GM20000 (cell line): ENCODE results near the gene TSPO.

ENCODE experiments used
- DNase-seq: peaks from one replicate; pipeline ENCODE4 v3.0.0; 2012; ENCODE audit warnings: low spot score
- TF ChIP-seq, protein P1 (sequence below): IDR thresholded peaks from 2 replicates; pipeline ENCODE4 v1.5.1; 2012; ENCODE audit warnings: mild to moderate bottlenecking, control low read depth; ENCODE audit errors: extremely low read depth, missing control alignments

The TSPO gene

DNA sequence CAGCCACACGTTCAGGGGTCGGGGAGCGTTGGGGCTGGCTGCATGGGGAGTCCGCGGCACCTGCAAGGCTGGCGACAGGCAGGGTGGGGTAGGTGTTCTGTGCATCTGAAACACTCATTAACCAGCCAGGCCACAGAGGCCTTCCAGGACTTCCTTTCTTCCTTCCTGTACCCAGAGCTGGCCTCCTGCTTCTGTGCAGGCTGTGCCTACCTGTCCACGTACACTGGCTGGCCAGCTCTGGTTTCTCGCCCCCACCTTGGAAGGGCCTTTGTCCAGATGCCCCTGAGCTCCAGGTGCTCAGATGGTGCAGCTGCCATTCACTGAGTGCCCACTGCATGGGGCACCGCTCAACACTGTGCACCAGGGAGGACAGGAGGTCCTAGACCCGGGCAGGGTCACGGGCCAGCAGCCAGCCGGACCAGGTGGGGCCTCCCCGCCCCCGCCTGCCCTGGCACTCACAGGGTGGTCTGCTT, 19.7 kb downstream of the TSPO start:
- TF ChIP-seq, protein P1, sequence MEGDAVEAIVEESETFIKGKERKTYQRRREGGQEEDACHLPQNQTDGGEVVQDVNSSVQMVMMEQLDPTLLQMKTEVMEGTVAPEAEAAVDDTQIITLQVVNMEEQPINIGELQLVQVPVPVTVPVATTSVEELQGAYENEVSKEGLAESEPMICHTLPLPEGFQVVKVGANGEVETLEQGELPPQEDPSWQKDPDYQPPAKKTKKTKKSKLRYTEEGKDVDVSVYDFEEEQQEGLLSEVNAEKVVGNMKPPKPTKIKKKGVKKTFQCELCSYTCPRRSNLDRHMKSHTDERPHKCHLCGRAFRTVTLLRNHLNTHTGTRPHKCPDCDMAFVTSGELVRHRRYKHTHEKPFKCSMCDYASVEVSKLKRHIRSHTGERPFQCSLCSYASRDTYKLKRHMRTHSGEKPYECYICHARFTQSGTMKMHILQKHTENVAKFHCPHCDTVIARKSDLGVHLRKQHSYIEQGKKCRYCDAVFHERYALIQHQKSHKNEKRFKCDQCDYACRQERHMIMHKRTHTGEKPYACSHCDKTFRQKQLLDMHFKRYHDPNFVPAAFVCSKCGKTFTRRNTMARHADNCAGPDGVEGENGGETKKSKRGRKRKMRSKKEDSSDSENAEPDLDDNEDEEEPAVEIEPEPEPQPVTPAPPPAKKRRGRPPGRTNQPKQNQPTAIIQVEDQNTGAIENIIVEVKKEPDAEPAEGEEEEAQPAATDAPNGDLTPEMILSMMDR = no peak
- DNase-seq = no peak

DNA sequence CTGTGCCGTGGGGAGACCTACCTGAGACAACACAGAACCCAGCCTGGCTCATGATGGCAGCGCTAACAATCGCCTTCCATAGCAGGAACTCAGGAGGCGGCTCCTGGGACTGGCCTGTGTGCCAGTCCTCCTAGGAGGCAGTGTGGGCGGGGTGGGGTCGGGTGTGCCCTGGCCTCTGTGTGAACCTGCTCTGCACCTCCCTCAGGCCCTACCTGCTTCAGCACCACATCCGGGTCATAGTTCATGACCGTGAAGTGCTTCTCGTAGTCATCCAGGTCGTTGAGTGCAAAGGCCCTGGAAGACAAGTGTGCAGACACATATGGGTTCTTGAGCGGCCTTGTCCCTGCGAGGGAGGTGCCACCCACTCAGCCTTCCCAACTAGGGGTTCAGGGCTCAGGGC, 20.2 kb downstream of the TSPO start:
- TF ChIP-seq, protein P1 = no peak
- DNase-seq = no peak

DNA sequence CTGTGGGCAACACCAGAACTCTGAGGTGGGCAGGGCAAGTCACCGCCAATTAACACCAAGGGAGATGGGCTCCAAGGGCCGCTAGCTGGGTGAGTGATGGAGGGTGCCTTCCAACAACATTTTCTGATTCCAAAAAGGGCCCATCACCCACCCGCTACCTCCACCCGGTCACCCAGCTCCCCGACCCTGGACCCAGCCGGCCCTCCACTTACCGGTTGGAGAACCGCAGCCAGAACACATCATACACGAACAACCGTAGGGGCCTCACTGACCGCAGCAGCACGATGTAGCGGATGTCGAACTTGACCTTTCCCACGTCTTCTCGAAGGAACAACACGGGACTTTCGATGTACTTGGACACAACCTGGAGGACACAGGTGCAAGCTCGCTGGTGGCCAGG, 20.8 kb downstream of the TSPO start:
- TF ChIP-seq, protein P1 = no peak
- DNase-seq = no peak

DNA sequence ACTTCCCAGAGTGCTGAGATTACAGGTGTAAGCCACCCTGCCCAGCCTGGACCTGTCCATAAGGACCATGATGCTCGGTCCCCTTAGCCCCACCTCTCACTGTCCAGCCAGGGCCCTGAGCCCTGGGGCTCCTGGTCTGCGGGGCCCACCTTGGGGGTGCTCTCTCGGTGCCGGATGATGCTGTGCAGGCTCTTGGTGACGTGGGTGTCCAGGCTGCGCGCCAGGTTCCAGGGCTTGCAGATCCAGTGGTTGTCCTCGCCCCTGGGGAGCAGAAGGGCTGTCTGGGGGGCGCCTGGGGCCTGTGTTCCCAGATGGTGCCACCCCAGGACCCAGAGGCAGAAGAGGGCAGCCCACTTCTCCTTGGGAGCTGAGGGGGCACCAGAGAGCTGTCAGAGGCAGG, 22.2 kb downstream of the TSPO start:
- TF ChIP-seq, protein P1 = no peak
- no peak for DNase-seq

DNA sequence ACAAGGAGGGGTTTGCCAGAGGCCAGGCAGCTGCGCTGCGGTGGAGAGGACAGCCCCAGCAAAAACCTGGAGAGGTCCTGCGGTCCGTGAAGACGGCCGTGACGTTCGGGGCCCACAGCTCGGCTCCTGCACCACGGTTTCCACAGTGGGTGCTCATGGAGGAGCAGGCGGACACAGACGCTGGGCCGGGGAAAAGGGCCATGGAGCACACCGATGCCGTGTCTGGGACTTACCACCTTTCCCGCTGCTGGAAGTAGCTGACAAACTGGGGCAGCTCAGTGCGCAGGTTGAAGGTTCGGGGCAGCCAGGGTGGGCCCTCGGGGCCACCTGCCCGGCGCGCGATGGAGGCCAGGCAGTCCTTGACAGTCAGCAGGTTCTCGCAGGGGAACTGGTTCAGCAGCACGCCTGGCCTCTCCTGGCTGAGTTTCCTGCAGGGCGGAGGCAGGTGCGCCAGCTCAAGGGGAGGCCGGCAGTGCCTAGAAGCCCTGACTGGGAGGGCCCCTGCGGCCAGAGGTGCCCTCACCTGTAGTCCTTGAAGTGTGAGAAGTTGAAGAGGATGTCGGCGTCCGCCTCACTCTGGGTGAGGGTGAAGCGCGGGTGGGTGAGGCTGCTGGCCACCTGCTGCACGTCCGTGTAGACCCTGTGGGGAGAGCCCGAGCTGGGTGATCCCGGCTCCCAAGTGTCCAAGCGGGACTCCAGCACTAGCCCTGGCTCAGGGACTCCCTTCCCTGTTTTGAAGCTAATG, 22.8 kb downstream of the TSPO start:
- TF ChIP-seq, protein P1 = no peak
- no peak for DNase-seq

DNA sequence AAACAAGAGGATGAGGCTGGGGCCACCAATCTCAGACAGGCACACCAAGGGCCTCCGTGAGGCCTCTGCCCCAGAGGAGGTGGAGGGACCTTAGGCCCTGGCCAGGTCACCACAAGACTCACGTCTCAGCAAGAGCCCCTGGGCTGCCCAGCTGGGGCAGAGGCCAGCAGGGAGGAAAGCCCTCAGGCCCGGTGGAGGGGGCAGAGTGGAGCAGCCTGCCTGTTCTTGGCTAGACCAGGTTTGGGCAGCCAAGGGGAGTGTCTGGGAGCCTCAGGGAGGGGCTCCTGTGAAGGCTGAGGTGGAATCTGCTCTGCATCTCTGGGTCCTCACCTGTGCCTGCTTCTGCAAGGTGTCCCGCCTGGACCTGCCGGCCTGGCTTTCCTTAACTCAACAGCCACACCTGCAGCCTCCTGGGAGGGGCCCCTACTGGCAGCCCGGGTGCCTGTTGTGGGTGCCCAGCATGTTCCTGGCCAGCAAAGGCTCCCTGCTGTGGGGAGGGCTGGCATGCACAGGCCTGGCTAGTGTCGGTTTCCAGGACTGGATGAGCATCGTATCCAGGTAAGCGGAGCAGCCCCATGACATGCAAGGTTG, 23.7 kb downstream of the TSPO start:
- TF ChIP-seq, protein P1 = no peak

DNA sequence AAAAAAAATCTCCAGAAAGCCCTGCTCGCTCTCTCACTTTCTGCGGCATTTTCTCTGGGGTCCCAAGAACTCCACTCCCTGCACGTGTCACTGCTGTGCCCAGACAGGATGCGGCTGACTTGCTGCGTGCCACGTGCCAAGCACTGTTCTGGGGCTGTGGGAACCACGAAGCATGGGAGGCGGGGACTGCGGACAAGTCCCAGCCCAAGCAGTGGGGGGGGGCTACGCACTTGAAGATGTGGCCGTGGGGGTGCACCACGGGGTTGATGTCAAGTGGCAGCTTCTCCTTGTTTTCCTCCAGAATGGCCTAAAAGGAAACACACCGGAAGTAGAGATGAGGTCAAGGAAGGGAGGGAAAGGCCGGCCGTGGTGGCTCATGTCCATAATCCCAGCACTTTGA, 24.7 kb downstream of the TSPO start:
- TF ChIP-seq, protein P1 = no peak
- no peak for DNase-seq

More for the DNA sequence above, 23.7 kb downstream of the TSPO start:
- no peak for DNase-seq
